ENCODE results near the gene RGS12. TPM values are rescaled to one million over a fixed set of nuclear protein-coding genes. Genes with fewer than 3 reads are reported as not detected.

RGS12 gene
- total RNA-seq, 1 experiment from 2014 or later = 23.1 TPM

- H3K4me1 ChIP-seq = no peaks in the 10 kb centered on the region
- ChIA-PET CTCF (interaction anchor here (1.5 kb wide), 1 partner anchor 9 kb away, joined by 5 read pairs; no protein-coding TSS in a partner anchor), POLR2A (no interaction called here)
- H3K36me3 Mint-ChIP-seq (ENCODE audit: insufficient read depth, unreplicated experiment) = no peaks in the 10 kb centered on the region
- H3K27ac Mint-ChIP-seq (ENCODE audit: unreplicated experiment) = no peak overlapping the region
- H3K27me3 Mint-ChIP-seq (ENCODE audit: insufficient read depth, unreplicated experiment) = no peaks in the 10 kb centered on the region
- TF ChIP-seq CTCF (IDR thresholded peaks at IDR 0.05; ENCODE audit: insufficient read depth in 1 of 2, low read depth in 1 of 2, low read length in 1 of 2, severe bottlenecking in 1 of 2, unreplicated experiment in 1 of 2) = no peak
- no peaks in the 10 kb centered on the region for H3K4me1 Mint-ChIP-seq (ENCODE audit: low read depth, unreplicated experiment)
- no peaks in the 10 kb centered on the region for H3K9me3 ChIP-seq
- intact Hi-C loops (cut with micrococcal nuclease; ENCODE audit: unreplicated experiment) = no loop called here
- H3K4me3 Mint-ChIP-seq (ENCODE audit: unreplicated experiment) = no peak overlapping the region
- BruUV-seq (replicated peaks) = no TSS peak
- H3K4me3 ChIP-seq (ENCODE audit: low read depth, low read length) = no peak overlapping the region
- H3K36me3 ChIP-seq (ENCODE audit: control insufficient read depth, insufficient read depth, low read length) = no peaks in the 10 kb centered on the region
- no peak for DNase-seq
- no peaks in the 10 kb centered on the region for H3K27me3 ChIP-seq (replicated peaks; ENCODE audit: control insufficient read depth, insufficient read depth, low read length)
- H3K9me3 Mint-ChIP-seq (ENCODE audit: unreplicated experiment) = no peaks in the 10 kb centered on the region
Measured at GRCh38 chr4:3337357-3337732, 44.5 kb downstream of the RGS12 start.

- CTCF ChIA-PET = no interaction called here
- Histone ChIP-seq H3K27me3 (replicated peaks; ENCODE audit: control insufficient read depth, insufficient read depth, low read length) (no peaks in the 10 kb centered on the region), H3K4me1 (no peaks in the 10 kb centered on the region), H3K9me3 (no peaks in the 10 kb centered on the region), H3K4me3 (ENCODE audit: low read depth, low read length) (no peak overlapping the region), H3K36me3 (ENCODE audit: control insufficient read depth, insufficient read depth, low read length) (no peaks in the 10 kb centered on the region)
- Mint-ChIP-seq H3K4me3 (ENCODE audit: unreplicated experiment) (no peak overlapping the region), H3K36me3 (ENCODE audit: insufficient read depth, unreplicated experiment) (no peaks in the 10 kb centered on the region), H3K27me3 (ENCODE audit: insufficient read depth, unreplicated experiment) (no peaks in the 10 kb centered on the region), H3K27ac (ENCODE audit: unreplicated experiment) (no peak overlapping the region), H3K4me1 (ENCODE audit: low read depth, unreplicated experiment) (no peaks in the 10 kb centered on the region), H3K9me3 (ENCODE audit: unreplicated experiment) (no peaks in the 10 kb centered on the region)
- intact Hi-C loops (cut with micrococcal nuclease; ENCODE audit: unreplicated experiment) = no loop called here
- POLR2A ChIA-PET = no interaction called here
- TF ChIP-seq CTCF (IDR thresholded peaks at IDR 0.05; ENCODE audit: insufficient read depth in 1 of 2, low read depth in 1 of 2, low read length in 1 of 2, severe bottlenecking in 1 of 2, unreplicated experiment in 1 of 2) = no peak
- no peak for DNase-seq
- BruUV-seq (replicated peaks) = no TSS peak
Measured at GRCh38 chr4:3337811-3338210, 45.0 kb downstream of the RGS12 start.

GRCh38 chr4:3338321-3338838 lies 45.6 kb downstream of the RGS12 start:
- H3K27me3 Mint-ChIP-seq (ENCODE audit: insufficient read depth, unreplicated experiment) = no peaks in the 10 kb centered on the region
- Histone ChIP-seq H3K4me1 (no peaks in the 10 kb centered on the region), H3K9me3 (no peaks in the 10 kb centered on the region), H3K27me3 (replicated peaks; ENCODE audit: control insufficient read depth, insufficient read depth, low read length) (no peaks in the 10 kb centered on the region), H3K36me3 (ENCODE audit: control insufficient read depth, insufficient read depth, low read length) (no peaks in the 10 kb centered on the region), H3K4me3 (ENCODE audit: low read depth, low read length) (no peak overlapping the region)
- H3K36me3 Mint-ChIP-seq (ENCODE audit: insufficient read depth, unreplicated experiment) = no peaks in the 10 kb centered on the region
- no peaks in the 10 kb centered on the region for H3K9me3 Mint-ChIP-seq (ENCODE audit: unreplicated experiment)
- intact Hi-C loops (cut with micrococcal nuclease; ENCODE audit: unreplicated experiment) = no loop called here
- no TSS peak for BruUV-seq (replicated peaks)
- ChIA-PET POLR2A (no interaction called here), CTCF (no interaction called here)
- H3K27ac Mint-ChIP-seq (ENCODE audit: unreplicated experiment) = no peak overlapping the region
- TF ChIP-seq CTCF (IDR thresholded peaks at IDR 0.05; ENCODE audit: insufficient read depth in 1 of 2, low read depth in 1 of 2, low read length in 1 of 2, severe bottlenecking in 1 of 2, unreplicated experiment in 1 of 2) = no peak
- DNase-seq = no peak
- H3K4me3 Mint-ChIP-seq (ENCODE audit: unreplicated experiment) = no peak overlapping the region
- no peaks in the 10 kb centered on the region for H3K4me1 Mint-ChIP-seq (ENCODE audit: low read depth, unreplicated experiment)

Data from Caco-2 (cell line).